ENCODE data around the gene BCL2A1.
"Not testable (repeated sequence)": the region's sequence is repeated elsewhere in the genome, so short reads cannot be mapped to it uniquely, and the experiment has no call there.

Gene BCL2A1

GRCh38 chr15:79988448-79989117, 17.6 kb upstream of the BCL2A1 start:
- DNase-seq, result no peak

GRCh38 chr15:79987969-79988368, 17.0 kb upstream of the BCL2A1 start:
- no peak for DNase-seq

GRCh38 chr15:79987569-79987955, 16.6 kb upstream of the BCL2A1 start:
- no peak for DNase-seq

- DNase-seq, result no peak
Measured at GRCh38 chr15:79981831-79982455, 10.9 kb upstream of the BCL2A1 start.

- DNase-seq, result peak; percentile 68
Measured at GRCh38 chr15:79978655-79979514, 7.9 kb upstream of the BCL2A1 start.

- DNase-seq, result no peak
Measured at GRCh38 chr15:79978260-79978654, 7.3 kb upstream of the BCL2A1 start.

GRCh38 chr15:79977431-79978054, 6.5 kb upstream of the BCL2A1 start:
- no peak for DNase-seq

GRCh38 chr15:79973456-79974195, 2.6 kb upstream of the BCL2A1 start:
- no peak for DNase-seq

- DNase-seq, result no peak
Measured at GRCh38 chr15:79972863-79973262, 1.9 kb upstream of the BCL2A1 start.

- DNase-seq, result no peak
Measured at GRCh38 chr15:79970181-79970580, 815 bp downstream of the BCL2A1 start.

GRCh38 chr15:79969146-79969545, 1.9 kb downstream of the BCL2A1 start:
- DNase-seq, result no peak

GRCh38 chr15:79967298-79968182, 3.5 kb downstream of the BCL2A1 start:
- no peak for DNase-seq

- DNase-seq, result no peak
Measured at GRCh38 chr15:79966634-79967297, 4.2 kb downstream of the BCL2A1 start.

- peak; percentile 34 for DNase-seq
Measured at GRCh38 chr15:79965846-79966630, 5.0 kb downstream of the BCL2A1 start.

GRCh38 chr15:79964232-79964805, 6.7 kb downstream of the BCL2A1 start:
- DNase-seq, result no peak

- not testable (repeated sequence) for DNase-seq
Measured at GRCh38 chr15:79962921-79963320, 8.1 kb downstream of the BCL2A1 start.

GRCh38 chr15:79962178-79962577, 8.8 kb downstream of the BCL2A1 start:
- no peak for DNase-seq

- no peak for DNase-seq
Measured at GRCh38 chr15:79960502-79961212, 10.3 kb downstream of the BCL2A1 start.

- DNase-seq, result peak; percentile 58
Measured at GRCh38 chr15:79957741-79958140, 13.3 kb downstream of the BCL2A1 start.

All from fibroblast of upper back skin (primary cell).